NCI-H1436 (cell line): Measurements from ENCODE around the gene MYZAP.

Experiments used
- DNase-seq: peaks from one replicate; lab custom pipeline; 2025; lab: John Stamatoyannopoulos, UW

MYZAP gene

DNA sequence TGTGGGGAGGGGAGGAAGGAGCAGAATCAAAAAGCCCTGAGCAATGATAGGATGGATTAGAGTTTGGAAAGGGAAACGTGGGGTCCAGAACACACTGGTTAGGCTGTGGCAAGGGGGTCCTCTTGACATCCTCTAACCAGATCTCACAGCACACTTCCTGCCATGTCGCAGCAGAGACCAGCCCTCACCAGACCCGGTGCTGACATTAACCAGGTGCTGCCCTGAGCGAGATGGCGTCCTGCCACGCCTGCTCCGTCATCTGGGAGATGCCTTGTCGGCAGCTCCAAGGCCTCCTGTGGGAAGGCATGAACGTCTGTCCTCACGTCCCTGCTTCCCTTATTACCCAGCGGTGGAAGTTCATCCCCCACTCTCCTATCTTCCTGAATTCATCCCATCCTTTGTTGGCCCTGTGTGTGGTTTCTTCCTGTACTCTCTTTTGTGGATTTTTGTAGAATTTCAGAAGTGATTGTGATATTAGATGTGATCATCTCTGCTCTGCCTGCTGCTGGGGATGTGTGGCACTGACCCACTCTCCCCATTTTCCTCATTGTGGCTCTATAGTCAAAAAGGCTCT is 29.4 kb upstream of the MYZAP start:
- no peak for DNase-seq

DNA sequence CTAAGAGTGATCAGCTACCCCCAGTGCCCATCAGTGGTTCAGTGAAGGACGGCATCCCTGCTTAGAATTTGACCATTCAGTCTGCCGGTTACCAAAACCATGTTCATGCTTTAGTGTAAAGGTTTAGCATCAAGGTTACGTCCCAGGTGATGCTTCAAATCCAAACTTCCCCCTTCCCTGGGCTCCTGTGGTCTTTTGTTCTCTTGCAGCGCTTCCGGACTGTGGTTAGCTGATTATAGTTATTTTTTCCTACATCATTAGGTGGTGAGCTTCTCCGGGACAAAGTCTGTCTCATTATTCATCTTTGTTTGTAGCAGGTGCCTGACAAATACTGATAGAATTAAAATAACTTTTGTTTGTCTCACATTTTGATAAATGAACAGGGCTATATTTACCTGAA is 28.3 kb upstream of the MYZAP start:
- DNase-seq: no peak

DNA sequence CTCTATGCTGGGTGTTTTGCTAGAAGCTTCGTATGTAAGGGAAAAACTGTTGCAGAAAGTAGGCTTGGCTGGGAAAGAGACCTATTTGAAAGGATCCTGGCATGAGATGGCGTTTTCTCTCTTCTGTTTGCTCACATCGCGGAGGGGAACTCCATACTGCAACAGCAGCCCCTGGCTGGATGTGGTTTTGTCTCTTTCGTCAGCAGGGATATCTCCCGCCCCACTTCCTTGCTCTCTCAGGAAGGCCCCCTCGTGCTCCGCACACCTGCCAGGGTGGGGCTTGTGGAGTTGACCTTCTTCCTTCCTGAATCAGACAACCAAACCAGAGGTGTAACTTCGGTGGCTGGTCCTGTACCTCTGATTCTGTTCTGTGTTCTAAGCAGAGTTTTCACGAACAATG is 26.4 kb upstream of the MYZAP start:
- no peak for DNase-seq

DNA sequence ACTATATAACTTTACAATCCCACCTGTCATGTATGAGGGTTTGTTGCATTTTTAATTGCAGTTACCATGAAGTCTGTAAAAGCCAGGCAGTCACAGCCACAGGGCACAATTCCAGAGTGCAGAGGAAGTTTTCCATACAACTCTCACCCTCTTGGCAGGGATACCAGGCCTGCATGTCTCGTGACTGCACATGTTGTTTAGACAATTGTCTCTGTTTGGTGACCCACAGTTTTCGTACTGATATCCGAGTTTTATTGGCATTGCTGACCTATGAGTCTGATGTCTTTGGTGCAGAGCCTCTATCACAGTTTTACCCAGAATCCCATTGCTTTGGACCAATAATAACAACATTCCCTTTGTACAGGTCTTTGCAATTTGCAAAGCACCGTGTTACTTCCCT is 24.9 kb upstream of the MYZAP start:
- no peak for DNase-seq

DNA sequence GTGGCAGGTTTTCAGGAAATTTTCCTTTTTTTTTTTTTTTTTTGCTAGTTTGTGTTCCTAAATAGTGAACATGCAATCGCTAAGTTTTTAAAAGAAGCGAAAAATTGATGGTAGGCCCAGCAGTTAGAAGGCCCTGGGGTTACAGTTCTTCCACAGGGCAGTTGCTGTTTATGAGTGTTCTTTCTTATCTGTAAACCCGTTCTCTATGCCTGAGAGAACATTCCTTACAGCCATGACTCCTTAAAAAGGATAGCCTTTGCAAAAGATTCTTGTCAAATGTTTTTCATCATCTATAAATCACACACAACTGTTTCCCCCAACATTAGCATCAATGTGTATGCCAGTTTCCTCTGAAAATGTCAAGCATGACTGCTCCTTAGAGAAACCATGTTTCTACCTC is 23.8 kb upstream of the MYZAP start:
- DNase-seq: no peak

DNA sequence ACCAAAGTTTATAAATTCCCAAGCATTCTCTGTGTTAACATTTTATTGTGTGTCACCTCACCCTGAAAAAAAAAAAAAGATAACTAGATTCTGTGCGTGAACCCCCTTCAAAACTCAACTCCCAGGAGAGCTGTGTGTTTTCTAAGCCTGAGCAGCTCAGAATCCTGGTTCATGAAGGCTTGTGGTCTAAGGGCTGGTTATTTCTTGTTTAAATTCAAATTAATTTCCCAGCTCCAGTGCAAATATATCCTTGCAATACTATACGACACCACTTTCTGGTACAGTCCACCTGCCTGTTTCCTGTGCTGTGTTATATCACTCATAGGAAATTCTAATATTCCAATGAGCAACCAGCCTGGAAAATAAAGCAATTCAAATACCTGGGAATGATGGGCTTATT is 23.4 kb upstream of the MYZAP start:
- no peak for DNase-seq

DNA sequence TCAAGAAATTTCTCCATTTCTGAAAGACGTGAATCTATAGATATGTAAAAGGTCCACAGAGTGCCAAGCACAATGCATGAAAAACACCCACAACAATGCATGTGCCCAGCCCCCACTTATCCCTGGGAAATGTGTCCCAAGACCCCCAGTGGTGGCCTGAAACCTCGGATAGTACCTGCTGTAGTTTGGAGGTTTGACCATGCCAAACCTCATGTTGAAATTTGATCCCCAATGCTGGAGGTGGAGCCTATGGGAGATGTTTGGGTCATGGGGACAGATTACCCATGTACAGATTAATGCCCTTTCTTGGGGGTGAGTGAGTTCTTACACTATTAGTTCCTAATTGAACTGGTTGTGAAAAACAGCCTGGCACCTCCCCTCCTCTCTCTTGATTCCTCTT is 21.4 kb upstream of the MYZAP start:
- no peak for DNase-seq

DNA sequence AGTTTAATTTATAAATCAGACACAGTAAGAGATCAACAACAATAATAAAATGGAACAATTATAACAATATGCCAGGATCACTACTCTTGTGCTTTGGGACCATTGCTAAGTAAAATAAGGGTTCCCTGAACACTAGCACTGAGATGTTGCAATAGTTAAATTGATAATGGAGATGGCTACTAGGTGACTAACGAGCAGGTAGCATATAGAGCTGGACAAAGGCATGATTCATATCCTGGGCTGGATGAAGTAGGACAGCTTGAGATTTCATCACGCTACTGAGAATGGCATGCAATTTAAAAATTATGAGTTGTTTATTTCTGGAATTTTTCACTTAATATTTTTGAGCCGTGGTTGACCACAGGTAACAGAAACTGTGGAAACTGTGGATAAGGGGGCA is 20.7 kb upstream of the MYZAP start:
- no peak for DNase-seq

DNA sequence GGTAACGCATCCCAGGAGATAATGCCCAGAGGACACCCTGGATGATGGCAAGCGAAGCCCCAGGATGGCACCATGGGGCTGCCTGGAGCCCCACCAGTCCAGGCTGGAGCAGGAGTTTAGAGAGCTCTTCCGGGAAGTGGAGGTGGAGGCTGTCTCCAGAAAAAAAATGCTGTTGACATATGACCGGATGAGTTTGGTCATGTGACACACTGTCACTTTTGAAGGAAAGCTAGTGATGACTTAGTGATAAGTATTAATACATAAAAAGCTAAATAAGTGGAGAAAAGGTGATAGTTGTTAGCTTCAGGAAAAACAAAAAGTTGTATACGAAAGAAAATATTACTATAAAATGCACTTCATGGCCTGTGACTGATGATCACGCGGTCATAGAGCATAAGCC is 20.0 kb upstream of the MYZAP start:
- DNase-seq: no peak

DNA sequence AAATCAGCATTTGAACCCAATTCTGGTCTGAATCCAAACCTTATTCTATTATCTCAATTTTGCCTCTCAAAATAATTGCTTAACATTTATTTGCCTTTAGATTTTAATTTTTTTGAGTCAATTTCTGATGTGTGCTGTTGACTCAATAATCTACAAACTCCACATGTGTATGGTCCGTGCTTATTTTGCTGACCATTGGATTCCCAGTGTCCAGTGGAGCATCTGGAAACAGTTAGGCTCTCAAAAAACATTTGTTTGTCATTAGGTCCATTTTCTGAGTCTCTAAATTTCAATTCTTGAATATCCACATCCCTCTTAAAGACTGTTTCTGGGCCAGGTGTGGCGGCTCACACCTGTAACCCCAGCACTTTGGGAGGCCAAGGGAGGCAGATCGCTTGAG is 19.2 kb upstream of the MYZAP start:
- no peak for DNase-seq

DNA sequence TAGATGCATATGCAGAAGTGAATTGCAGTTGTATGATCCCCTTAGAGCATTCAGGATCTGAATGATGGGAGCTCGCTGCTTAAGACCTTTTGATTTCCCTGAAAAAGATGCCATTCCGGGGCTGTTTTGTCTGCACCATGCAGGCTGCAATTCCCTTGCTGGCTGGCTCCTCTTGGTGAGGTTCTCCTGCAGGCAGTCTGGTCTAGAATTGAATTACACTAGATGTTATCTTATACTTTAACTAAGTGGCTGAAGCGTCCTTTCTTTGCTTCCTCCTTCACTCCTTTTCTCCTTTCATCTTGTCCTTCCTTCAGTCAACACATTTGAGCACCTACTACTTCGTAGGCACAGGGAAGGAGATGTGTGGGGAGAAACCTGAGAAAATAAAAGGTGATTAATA is 18.6 kb upstream of the MYZAP start:
- no peak for DNase-seq

DNA sequence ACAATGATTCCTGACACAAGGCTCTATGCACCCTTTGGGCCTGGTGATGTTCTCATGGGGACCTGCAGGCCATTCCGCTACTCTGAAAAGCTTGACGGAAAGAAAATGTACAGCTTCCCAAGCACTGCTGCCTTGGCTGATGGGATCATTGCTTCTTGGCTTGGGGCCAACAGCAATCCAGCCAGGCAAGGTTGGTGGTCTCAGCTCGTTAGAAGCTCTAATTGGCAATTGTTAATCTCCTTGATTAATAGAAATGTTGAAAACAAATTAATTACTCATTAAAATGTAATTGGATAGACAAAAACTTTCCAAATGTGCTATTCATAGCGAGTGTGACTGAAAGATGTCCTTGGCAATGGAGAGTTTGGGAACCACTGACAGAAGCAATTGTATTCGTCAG is 16.3 kb upstream of the MYZAP start:
- DNase-seq: no peak

DNA sequence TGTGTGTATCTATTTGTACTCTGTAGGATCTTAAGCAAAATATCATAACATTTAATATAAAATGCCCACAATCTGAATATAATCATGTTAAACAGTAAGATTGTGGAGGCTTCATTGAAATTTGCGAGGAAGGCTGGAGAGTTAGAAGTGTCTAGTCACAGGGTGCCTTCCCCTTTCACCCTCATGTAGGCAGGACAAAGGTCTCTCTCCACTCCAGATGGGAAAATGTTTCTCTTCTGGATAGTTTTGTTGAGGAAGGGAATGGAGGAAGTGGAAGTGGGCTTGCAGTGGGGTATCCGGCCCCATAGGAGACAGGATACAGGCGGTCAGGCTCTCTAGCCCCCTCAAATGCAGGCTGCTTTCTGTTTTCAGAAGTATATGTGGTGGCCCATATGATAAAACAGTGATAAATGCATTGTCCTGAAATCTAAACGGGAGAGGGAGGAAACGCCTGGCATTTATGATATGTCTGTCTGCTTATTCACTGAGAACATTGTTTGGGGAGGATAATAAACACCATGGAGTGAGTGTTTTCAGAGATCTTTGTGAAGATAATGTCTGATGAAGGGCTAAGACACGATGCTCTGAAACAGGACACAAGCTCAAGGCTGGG is 13.3 kb upstream of the MYZAP start:
- DNase-seq: no peak

DNA sequence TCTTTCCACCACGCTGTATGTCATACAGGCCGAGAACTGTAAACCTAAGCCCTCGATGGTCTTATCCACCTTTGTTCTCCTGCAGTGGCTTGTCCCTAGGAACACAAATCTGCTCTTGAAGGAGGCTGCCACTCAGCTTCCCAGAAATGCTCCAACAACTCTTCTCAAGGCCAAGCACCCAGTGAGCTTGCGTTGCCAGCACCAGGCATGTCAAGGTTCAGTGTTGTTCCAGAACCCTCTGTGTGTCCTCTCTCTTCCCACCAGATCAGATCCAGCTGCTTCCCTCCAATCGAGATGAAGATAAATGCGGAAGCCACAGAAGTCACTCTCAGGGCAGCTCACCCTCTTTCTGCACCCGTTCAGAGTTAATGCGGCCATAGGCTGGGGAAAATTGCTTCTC is 11.3 kb upstream of the MYZAP start:
- no peak for DNase-seq

DNA sequence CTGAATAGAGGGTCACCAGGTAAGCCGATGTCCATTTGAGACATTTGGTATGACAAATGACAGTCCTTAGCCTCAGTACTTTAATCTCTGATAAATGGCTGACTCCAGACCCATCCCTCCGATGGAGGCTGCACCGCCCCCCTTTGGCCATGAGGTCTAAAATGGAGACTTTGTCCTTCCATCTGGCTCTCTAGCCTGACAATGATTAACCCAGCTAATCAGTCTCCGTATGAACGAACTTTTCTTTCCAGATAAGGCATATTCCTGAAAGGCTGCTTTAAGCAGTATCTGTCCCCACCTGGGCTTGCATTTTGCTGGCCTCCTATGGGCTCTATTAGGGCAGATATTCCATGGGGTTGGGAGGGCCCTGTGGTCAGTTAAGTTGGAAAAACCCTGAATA is 10.8 kb upstream of the MYZAP start:
- no peak for DNase-seq

DNA sequence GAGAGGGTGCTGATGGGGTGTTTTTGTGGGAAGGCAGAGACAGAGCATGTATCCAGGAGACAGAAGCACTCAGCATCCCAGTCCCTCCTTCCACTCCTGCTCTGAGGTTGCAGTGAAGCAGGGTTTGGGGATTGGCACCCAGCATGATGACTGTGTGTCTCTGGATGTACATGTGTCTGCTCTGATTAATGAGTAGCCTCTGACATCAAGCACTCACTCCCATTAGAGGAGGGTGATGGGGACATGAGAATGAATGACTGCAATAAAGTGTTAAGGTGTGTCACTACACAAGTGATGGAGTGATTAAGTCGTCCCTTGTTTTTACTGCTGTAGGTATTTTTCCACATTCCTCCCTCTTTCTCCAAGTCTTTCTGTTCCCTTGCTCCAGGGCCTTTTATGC is 9.6 kb upstream of the MYZAP start:
- no peak for DNase-seq

DNA sequence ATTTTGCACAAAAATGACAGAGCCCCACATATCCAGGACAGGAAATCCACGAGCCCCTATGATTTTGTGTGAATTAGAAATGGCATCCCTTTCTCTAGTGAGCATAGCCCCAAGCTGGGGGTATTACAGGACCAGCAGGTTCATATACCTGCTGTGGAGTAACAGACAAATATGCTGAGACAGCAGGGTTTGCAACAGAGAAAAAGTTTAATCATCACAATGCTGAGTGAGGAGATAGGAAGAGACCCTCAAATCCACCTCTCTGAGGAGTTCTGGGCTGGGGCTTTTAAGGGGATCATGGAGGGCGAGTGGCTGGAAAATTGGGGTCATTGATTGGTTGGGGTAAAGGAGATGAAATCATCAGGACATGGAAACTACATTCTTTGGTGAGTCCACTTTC is 8.4 kb upstream of the MYZAP start:
- no peak for DNase-seq

DNA sequence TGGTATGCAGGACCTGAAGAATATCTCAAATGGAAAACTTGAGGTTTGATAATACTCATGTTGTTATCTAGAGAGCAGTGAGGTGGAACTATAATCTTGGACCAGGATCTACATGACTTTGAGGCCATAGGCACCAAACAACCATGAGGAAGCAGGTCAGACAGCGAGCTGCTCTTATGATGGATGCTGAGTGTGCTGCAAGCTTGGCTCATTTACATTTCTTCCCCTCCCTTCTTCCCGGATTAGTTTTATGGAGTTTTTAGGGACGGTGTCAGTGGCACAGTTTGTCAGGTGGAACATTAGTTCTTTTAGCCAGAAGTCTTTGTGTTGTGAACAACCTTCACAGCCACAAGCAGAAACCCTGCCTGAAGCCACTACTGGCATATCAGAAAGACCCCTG is 8.0 kb upstream of the MYZAP start:
- DNase-seq: no peak

DNA sequence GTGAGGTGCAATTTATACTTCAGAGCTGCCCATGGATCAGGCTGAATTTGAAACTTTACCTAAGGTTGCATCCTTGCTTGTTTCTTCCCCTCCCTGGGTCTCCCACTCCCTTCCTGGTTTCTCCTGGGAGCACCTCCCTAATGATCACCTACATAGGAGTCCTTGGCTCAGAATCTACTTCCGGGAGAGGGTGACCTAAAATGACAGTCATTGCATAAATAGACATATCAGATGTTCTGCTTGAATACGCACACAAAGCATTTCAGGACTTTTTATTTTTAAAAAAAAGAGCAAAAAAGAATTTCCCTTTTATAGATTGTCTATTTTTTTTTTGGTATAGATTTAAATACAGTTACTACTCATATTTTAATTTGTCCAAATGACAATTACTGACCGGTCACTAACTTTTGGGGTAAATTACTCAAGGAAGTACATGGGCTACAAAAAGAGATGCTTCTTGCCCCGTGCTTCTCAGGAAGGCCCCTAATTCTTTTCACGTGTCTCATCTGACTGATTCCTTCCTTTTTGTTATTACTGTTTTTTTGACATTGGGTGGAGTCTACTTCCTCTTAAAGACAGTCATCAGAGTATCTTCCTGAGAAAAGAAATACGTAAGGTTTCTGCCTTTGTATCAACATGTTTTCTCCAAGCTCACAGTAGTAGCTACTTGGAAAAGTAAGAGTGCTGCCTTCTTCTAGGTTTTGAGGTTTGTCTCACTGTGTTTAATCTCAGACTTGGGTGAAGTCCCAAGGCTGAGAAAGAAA is 4.9 kb upstream of the MYZAP start:
- no peak for DNase-seq

DNA sequence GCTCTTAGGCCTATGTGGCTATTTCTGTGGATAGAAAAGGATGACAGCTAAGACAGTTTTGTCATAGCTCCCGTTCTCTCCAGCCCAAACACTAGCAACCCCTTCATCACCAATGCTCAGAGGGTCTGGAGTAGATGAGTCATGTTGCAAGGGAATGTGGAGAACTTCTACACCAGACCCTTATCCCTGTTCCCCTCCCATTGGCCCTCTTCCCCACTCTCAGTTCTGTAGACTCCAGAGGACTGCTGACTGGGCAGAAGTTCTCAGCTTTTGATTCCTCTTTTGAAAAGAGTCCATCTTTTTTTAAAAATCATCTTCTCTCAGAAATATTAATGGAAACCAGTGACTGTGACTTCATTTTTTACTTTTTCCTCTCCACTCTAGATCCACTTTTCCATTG is 2.4 kb upstream of the MYZAP start:
- DNase-seq: no peak

DNA sequence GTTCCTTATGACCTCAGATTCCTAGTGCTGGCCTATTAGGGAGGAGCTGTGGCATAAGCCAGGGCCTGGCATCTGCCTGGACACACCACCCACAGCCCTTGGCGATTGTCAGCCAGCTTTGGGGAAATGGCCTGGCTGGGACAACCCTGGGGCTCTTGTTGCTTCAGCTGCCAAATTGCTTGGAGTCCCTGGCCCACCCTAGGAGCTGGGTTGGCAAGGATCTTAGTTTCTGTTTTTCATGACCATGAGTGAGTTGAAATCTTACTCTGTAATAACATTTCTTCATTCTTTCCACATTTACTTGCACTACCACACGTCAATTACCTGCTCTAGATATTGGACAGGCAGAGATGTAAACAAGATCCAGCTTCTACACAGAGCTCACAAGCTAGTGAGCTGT is 1.9 kb upstream of the MYZAP start:
- no peak for DNase-seq

DNA sequence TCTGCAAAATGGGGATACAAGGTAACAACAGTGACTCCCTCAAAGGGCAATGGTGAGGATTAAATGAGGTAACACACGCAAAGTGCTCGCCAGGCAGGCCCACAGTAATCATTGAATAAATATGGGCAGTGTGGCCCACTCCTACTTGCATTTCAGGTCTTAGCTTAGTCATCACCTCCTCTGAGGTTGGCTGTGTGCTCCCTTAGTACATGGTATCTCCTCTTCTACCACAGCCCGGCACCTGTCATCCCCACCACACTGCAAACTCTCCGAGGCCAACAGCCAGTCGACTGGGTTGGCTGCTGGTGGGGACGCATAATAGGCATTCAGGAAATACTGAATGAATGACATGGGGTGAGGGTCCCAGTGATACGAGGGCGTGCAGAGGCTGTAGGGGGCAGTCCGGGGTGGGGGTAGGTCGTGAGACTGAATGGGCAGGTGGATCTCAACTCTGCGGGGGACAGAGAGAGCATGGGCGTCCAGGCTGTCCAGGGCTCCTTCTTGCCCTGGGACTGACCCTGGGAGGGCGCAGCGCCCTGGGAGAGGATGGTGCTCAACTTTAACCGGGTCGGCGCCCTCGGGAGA is 375 bp upstream of the MYZAP start:
- no peak for DNase-seq

DNA sequence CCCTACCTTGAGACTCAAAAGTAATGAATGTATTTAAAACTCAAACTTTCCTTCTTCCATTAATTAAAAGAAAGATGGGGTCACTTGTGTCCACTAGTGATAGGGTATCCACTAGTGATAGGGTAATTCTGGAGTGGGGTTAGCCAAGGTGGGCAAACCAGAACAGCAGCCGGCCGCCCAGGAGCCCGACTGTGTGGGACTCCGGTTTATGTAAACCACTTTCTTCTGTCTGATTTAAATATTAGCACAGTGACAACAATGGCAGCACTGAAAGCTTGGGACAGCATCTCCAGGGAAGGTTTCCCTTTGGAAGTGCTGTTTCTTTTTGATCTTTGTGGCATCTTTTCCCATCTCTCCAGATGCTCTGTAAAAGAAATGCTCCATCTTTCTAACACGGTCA is 722 bp downstream of the MYZAP start:
- DNase-seq: no peak
